ENCODE results near the gene ZDHHC24. TPM values are rescaled to one million over a fixed set of nuclear protein-coding genes. Genes with fewer than 3 reads are reported as not detected.

ZDHHC24 gene
- total and polyA plus RNA-seq, 2 donors (not counting 1 experiment from before 2014, with no cell fraction given): 6.0 to 11.6 TPM

- H3K79me2 ChIP-seq (ENCODE audit: control insufficient read depth, insufficient read depth, low read length): no peaks in the 10 kb centered on the region
- no peak overlapping the region for H3K4me2 ChIP-seq (ENCODE audit: extremely low read depth, insufficient read depth, low read length)
- H3K27me3 ChIP-seq (ENCODE audit: control insufficient read depth, insufficient read depth, low read length): no peaks in the 10 kb centered on the region
- H3K9ac ChIP-seq (ENCODE audit: insufficient read depth, low read length): no peak overlapping the region
- TF ChIP-seq EZH2 (IDR thresholded peaks at IDR 0.05; ENCODE audit: low read length, missing control alignments): no peak
- TF ChIP-seq, protein P1, sequence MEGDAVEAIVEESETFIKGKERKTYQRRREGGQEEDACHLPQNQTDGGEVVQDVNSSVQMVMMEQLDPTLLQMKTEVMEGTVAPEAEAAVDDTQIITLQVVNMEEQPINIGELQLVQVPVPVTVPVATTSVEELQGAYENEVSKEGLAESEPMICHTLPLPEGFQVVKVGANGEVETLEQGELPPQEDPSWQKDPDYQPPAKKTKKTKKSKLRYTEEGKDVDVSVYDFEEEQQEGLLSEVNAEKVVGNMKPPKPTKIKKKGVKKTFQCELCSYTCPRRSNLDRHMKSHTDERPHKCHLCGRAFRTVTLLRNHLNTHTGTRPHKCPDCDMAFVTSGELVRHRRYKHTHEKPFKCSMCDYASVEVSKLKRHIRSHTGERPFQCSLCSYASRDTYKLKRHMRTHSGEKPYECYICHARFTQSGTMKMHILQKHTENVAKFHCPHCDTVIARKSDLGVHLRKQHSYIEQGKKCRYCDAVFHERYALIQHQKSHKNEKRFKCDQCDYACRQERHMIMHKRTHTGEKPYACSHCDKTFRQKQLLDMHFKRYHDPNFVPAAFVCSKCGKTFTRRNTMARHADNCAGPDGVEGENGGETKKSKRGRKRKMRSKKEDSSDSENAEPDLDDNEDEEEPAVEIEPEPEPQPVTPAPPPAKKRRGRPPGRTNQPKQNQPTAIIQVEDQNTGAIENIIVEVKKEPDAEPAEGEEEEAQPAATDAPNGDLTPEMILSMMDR (conservative IDR thresholded peaks at IDR 0.05 in 1 of 2, IDR thresholded peaks at IDR 0.05 in 1 of 2; ENCODE audit: low read depth in 1 of 2, low read length in 2 of 2): no peak
- DNase-seq (ENCODE audit: low read depth in 2 of 2): no peak
- H3K27ac ChIP-seq (ENCODE audit: insufficient read depth, low read length): no peak overlapping the region
- no peak overlapping the region for H3K4me3 ChIP-seq (replicated peaks in 1 of 4; ENCODE audit: control extremely low read depth in 1 of 4, insufficient read depth in 1 of 4, low read depth in 3 of 4, low read length in 4 of 4)
- peaks cover 8% of the 10 kb centered on the region for H3K4me1 ChIP-seq (ENCODE audit: control insufficient read depth, extremely low read depth, insufficient read depth, low read length)
- no peaks in the 10 kb centered on the region for H3K9me3 ChIP-seq (ENCODE audit: control insufficient read depth, insufficient read depth, low read depth, low read length)
- no peaks in the 10 kb centered on the region for H4K20me1 ChIP-seq (ENCODE audit: control insufficient read depth, extremely low read depth, insufficient read depth, low read length)
- peaks cover 4% of the 10 kb centered on the region for H3K36me3 ChIP-seq (ENCODE audit: control insufficient read depth, insufficient read depth, low read length)
- no peak overlapping the region for H2AFZ ChIP-seq (ENCODE audit: low read length)
These were observed 6.0 kb downstream of the ZDHHC24 start for GRCh38 chr11:66539870-66540213.

DNA sequence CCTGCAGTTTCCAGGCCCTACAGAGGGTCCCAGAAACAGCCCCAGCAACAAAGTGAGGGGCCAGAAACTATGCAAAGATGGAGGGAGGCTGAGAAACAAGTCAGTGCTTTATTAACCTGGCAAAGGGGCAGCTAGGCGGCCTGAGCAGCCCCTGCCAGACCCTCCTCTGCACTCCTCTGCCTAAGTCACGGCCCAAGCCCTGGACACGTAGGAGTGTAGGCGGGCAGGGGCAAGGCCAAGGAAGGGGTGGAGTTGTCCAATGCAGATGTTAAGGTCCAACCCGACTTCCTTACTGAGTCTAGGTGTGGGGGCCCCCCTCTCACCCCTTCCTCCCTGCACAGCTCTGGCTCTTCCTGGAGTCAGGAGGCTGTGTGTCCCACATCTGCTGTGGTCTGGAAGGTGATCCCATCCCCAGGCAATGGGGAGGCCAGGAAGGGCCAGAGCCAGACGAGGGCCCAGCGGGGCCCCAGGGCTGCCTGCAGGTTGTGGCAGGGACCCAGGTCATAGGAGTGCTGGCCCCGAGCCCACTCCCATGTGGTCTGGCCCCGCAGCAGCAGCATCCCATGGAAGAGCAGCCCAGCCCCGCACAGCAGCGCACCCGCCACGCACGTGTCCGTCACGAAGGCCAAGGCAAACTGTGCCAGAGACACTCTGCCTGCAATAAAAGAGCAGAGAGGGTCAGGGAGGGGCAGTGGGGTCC is 6.5 kb downstream of the ZDHHC24 start:
- Histone ChIP-seq H3K36me3 (ENCODE audit: control insufficient read depth, insufficient read depth, low read length) (peaks cover 4% of the 10 kb centered on the region), H4K20me1 (ENCODE audit: control insufficient read depth, extremely low read depth, insufficient read depth, low read length) (no peaks in the 10 kb centered on the region), H3K4me3 (replicated peaks in 1 of 4; ENCODE audit: control extremely low read depth in 1 of 4, insufficient read depth in 1 of 4, low read depth in 3 of 4, low read length in 4 of 4) (no peak overlapping the region), H3K4me2 (ENCODE audit: extremely low read depth, insufficient read depth, low read length) (no peak overlapping the region), H3K4me1 (ENCODE audit: control insufficient read depth, extremely low read depth, insufficient read depth, low read length) (peaks cover 8% of the 10 kb centered on the region), H3K9me3 (ENCODE audit: control insufficient read depth, insufficient read depth, low read depth, low read length) (no peaks in the 10 kb centered on the region), H2AFZ (ENCODE audit: low read length) (no peak overlapping the region), H3K27me3 (ENCODE audit: control insufficient read depth, insufficient read depth, low read length) (no peaks in the 10 kb centered on the region), H3K79me2 (ENCODE audit: control insufficient read depth, insufficient read depth, low read length) (no peaks in the 10 kb centered on the region), H3K9ac (ENCODE audit: insufficient read depth, low read length) (no peak overlapping the region), H3K27ac (ENCODE audit: insufficient read depth, low read length) (no peak overlapping the region)
- no peak for DNase-seq (ENCODE audit: low read depth in 2 of 2)
- TF ChIP-seq, protein P1 (conservative IDR thresholded peaks at IDR 0.05 in 1 of 2, IDR thresholded peaks at IDR 0.05 in 1 of 2; ENCODE audit: low read depth in 1 of 2, low read length in 2 of 2): no peak

GRCh38 chr11:66532784-66533183 is 13.1 kb downstream of the ZDHHC24 start:
- Histone ChIP-seq H3K27me3 (ENCODE audit: control insufficient read depth, insufficient read depth, low read length) (no peaks in the 10 kb centered on the region), H3K4me2 (ENCODE audit: extremely low read depth, insufficient read depth, low read length) (no peak overlapping the region), H3K9me3 (ENCODE audit: control insufficient read depth, insufficient read depth, low read depth, low read length) (no peaks in the 10 kb centered on the region), H3K4me3 (replicated peaks in 1 of 4; ENCODE audit: control extremely low read depth in 1 of 4, insufficient read depth in 1 of 4, low read depth in 3 of 4, low read length in 4 of 4) (no peak overlapping the region), H3K79me2 (ENCODE audit: control insufficient read depth, insufficient read depth, low read length) (no peaks in the 10 kb centered on the region), H3K4me1 (ENCODE audit: control insufficient read depth, extremely low read depth, insufficient read depth, low read length) (no peaks in the 10 kb centered on the region), H4K20me1 (ENCODE audit: control insufficient read depth, extremely low read depth, insufficient read depth, low read length) (no peaks in the 10 kb centered on the region), H3K36me3 (ENCODE audit: control insufficient read depth, insufficient read depth, low read length) (no peaks in the 10 kb centered on the region), H3K9ac (ENCODE audit: insufficient read depth, low read length) (no peak overlapping the region), H3K27ac (ENCODE audit: insufficient read depth, low read length) (no peak overlapping the region), H2AFZ (ENCODE audit: low read length) (no peak overlapping the region)
- no peak for TF ChIP-seq EZH2 (IDR thresholded peaks at IDR 0.05; ENCODE audit: low read length, missing control alignments)
- TF ChIP-seq, protein P1 (conservative IDR thresholded peaks at IDR 0.05 in 1 of 2, IDR thresholded peaks at IDR 0.05 in 1 of 2; ENCODE audit: low read depth in 1 of 2, low read length in 2 of 2): no peak
- no peak for DNase-seq (ENCODE audit: low read depth in 2 of 2)

All from fibroblast of lung (primary cell).